Mesendoderm (in vitro differentiated cells): ENCODE data around the gene CENPS. TPM values are rescaled to one million over a fixed set of nuclear protein-coding genes. Genes with fewer than 3 reads are reported as not detected.

Experiments used
- DNase-seq: peaks from one replicate; pipeline ENCODE4 v3.0.0; 2013
- H2AK5ac ChIP-seq: 2 replicates; pipeline ENCODE4 v1.6.1; 2013; ENCODE audit warnings: low read length, inconsistent platforms
- H2BK120ac ChIP-seq: 2 replicates; pipeline ENCODE4 v1.6.1; 2013; ENCODE audit warnings: low read depth, mild to moderate bottlenecking, low read length, moderate library complexity, mixed read lengths
- H2BK15ac ChIP-seq: replicated peaks from 2 replicates; pipeline ENCODE4 v1.6.1; 2013; ENCODE audit warnings: low read depth, mild to moderate bottlenecking, moderate library complexity
- H2BK5ac ChIP-seq: 2 replicates; pipeline ENCODE4 v1.6.1; 2013; ENCODE audit warnings: low read length, inconsistent platforms
- H3K18ac ChIP-seq: 2 replicates; pipeline ENCODE4 v1.6.1; 2013; ENCODE audit warnings: mild to moderate bottlenecking, low read length, mixed read lengths
- H3K23ac ChIP-seq: one replicate; pipeline ENCODE4 v1.6.1; 2013; ENCODE audit warnings: low read length
- H3K27ac ChIP-seq: 2 replicates; pipeline ENCODE4 v1.5.1; 2013; ENCODE audit warnings: low read depth, mild to moderate bottlenecking, inconsistent platforms, low read length, moderate library complexity
- H3K27me3 ChIP-seq: 2 replicates; pipeline ENCODE4 v1.6.1; 2013; ENCODE audit warnings: low read length, control low read depth, mild to moderate bottlenecking, inconsistent platforms; ENCODE audit not compliant: insufficient read depth, poor library complexity
- H3K36me3 ChIP-seq: 2 replicates; pipeline ENCODE4 v1.6.1; 2013; ENCODE audit warnings: low read length, inconsistent platforms; ENCODE audit not compliant: control insufficient read depth, insufficient read depth
- H3K4ac ChIP-seq: one replicate; pipeline ENCODE4 v1.6.1; 2013; ENCODE audit warnings: low read depth, mild to moderate bottlenecking, low read length, moderate library complexity
- H3K4me1 ChIP-seq: 2 replicates; pipeline ENCODE4 v1.6.1; 2013; ENCODE audit warnings: low read depth, low read length, inconsistent platforms; ENCODE audit not compliant: control insufficient read depth
- H3K4me2 ChIP-seq: 2 replicates; pipeline ENCODE4 v1.6.1; 2013; ENCODE audit warnings: low read length
- H3K4me3 ChIP-seq: 2 replicates; pipeline ENCODE4 v1.5.1; 2013; ENCODE audit warnings: mild to moderate bottlenecking, low read length
- H3K56ac ChIP-seq: one replicate; pipeline ENCODE4 v1.6.1; 2013; ENCODE audit warnings: low read length
- H3K79me1 ChIP-seq: 2 replicates; pipeline ENCODE4 v1.6.1; 2013; ENCODE audit warnings: low read length, inconsistent platforms
- H3K79me2 ChIP-seq: 2 replicates; pipeline ENCODE4 v1.6.1; 2013; ENCODE audit warnings: mild to moderate bottlenecking, low read length; ENCODE audit not compliant: control insufficient read depth, insufficient read depth
- H3K9ac ChIP-seq: 2 replicates; pipeline ENCODE4 v1.6.1; 2013; ENCODE audit warnings: low read length, inconsistent platforms
- H4K5ac ChIP-seq: one replicate; pipeline ENCODE4 v1.6.1; 2013; ENCODE audit warnings: low read length
- H4K8ac ChIP-seq: one replicate; pipeline ENCODE4 v1.6.1; 2013; ENCODE audit warnings: low read depth, mild to moderate bottlenecking, control low read depth, low read length, moderate library complexity
- WGBS: extraction: QIAGEN DNeasy Blood & Tissue Kit; methylation state at CpG from one replicate; pipeline ENCODE4 v1.1.7; 2013; ENCODE audit warnings: low lambda C conversion rate, missing lambda C conversion rate; ENCODE audit not compliant: insufficient coverage; ENCODE audit errors: extremely low coverage; 5-methylcytosine and 5-hydroxymethylcytosine counted together
- polyA plus RNA-seq, 2 experiments: library from polyadenylated mRNA; stranded (reverse); fragments of 200-250 nt; gene quantifications; one replicate each; pipeline ENCODE4 v1.2.3, GENCODE V29; 2013

The CENPS gene
- polyA plus RNA-seq (2013, experiment 1 of 2) = 26.1 TPM
- polyA plus RNA-seq (2013, experiment 2 of 2) = 26.1 TPM

DNA sequence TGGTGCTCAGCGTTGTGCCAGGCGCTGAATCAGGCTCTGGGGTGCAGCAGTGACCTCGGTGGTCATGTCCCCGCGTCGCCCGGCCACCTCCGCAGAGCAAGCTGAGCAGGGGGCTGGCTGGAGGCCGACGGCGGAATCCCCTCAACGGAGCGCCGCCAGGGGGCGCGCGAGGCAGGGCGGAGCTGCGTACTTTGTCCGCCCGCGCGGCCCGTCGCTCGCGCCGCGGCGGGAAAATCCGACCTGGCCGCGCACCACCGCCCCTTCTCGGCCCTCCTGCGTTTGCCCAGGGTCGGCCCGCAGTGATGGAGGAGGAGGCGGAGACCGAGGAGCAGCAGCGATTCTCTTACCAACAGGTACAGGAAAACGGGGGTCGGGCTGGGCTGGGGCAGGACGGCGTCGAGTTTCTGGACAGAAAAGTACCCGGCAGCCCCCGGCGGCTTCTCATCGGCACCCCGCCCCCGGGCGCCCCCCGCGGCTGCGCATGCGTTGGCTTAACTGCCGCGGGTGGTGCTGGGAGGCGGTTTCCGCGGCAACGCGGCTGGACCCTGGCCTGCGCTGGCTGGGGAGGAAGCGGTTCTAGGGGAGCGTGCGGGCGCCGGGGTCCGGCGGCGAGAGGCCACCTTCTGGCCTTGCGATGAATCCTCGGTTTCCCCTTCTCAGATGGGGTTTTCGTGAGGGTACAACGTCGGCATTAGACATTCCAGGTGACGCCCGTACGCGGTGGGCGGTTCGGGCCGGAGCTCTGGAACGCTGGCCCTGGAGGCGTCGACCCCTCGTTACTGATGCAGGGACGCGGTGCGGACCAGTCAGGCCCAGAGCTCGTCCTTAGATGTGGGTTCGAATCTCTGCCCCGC, at the start of gene CENPS:
Gene CENPS (plus strand): TSS at position 218 of the 854 bp plus-strand sequence. CDS start 85 bp downstream, at position 303.
- Histone ChIP-seq H3K4me2 (peak within 1 kb of the TSS; percentile 76), H3K56ac (peak within 1 kb of the TSS; percentile 97), H3K18ac (peak within 1 kb of the TSS; percentile 57), H3K23ac (peak within 1 kb of the TSS; percentile 10), H3K4ac (no peak within 1 kb of the TSS), H3K27ac (peak within 1 kb of the TSS; percentile 62), H3K79me2 (no peaks in the 10 kb centered on the region), H2BK120ac (no peak within 1 kb of the TSS), H2AK5ac (peak within 1 kb of the TSS; percentile 6), H3K4me1 (peaks cover 2% of the 10 kb centered on the region), H3K79me1 (no peaks in the 10 kb centered on the region), H3K4me3 (peak within 1 kb of the TSS; percentile 81), H2BK5ac (peak within 1 kb of the TSS; percentile 38), H3K36me3 (peaks cover 1% of the 10 kb centered on the region), H3K27me3 (no peaks in the 10 kb centered on the region), H4K5ac (no peak within 1 kb of the TSS), H4K8ac (no peak within 1 kb of the TSS), H3K9ac (peak within 1 kb of the TSS; percentile 76), H2BK15ac (no peak within 1 kb of the TSS)
- peak; percentile 96 for DNase-seq
- no CpG with 5 or more reads among the region's 95 CpGs for WGBS

DNA sequence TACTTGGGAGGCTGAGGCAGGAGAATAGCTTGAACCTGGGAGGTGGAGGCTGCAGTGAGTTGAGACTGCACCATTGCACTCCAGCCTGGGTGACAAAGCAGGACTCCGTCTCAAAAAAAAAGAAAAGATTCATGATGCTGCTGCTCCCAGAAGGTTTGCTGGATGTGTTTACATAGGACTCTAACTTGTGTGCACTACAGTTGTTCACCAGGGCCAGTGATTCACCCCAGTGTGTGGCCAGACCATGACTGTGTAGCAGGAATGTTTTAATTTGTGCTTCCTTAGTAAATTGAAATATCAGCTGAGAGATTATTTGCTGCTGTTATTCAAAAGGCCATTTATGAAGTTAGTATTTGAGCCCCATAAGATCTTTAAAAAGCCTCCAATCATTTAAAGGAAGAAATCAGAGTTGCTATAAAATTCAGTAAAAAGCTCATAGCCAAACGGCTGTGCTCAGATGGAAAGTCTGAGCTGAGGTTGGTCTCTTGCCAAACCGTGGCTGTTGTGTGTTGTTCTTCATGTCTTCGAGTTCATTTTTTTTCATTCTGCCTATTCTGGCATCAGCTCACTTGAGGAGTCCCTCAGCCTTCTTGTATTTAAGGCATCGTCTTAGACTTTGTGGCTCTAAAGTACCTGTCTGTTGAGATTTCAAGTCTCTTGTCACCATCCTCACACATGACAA, 49.5 kb upstream of the CENPS start:
- H3K79me2 ChIP-seq = no peaks in the 10 kb centered on the region
- no peak overlapping the region for H2BK120ac ChIP-seq
- H3K27me3 ChIP-seq = no peaks in the 10 kb centered on the region
- no peak overlapping the region for H3K18ac ChIP-seq
- no peak overlapping the region for H3K23ac ChIP-seq
- no peak overlapping the region for H3K4me3 ChIP-seq
- no peak overlapping the region for H3K27ac ChIP-seq
- no CpG with 5 or more reads among the region's 5 CpGs for WGBS
- no peak overlapping the region for H2AK5ac ChIP-seq
- peaks cover 4% of the 10 kb centered on the region for H3K36me3 ChIP-seq
- no peak overlapping the region for H2BK5ac ChIP-seq
- H3K9ac ChIP-seq = no peak overlapping the region
- H3K56ac ChIP-seq = no peak overlapping the region
- H3K4me2 ChIP-seq = no peak overlapping the region
- no peaks in the 10 kb centered on the region for H3K4me1 ChIP-seq
- H4K5ac ChIP-seq = no peak overlapping the region
- no peaks in the 10 kb centered on the region for H3K79me1 ChIP-seq
- no peak overlapping the region for H3K4ac ChIP-seq
- no peak for DNase-seq
- H4K8ac ChIP-seq = no peak overlapping the region
- no peak overlapping the region for H2BK15ac ChIP-seq

DNA sequence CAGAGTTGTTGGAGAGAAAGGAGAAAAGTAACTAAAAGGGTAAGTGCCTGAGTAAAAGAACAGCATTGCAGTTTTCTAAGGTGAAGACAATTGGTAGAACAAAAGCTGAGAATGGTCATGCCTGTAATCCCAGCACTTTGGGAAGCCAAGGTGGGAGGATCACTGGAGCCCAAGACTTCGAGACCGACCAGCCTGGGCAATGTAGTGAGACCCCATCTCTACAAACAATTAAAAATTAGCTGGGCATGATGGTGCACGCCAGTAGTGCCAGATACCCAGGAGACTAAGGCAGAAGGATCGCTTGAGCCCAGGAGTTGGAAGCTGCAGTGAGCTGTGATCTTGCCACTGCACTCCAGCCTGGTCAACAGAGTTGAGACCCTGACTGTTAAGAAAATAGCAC, 46.6 kb upstream of the CENPS start:
- no peak overlapping the region for H2AK5ac ChIP-seq
- H3K23ac ChIP-seq = no peak overlapping the region
- WGBS = no CpG with 5 or more reads among the region's 4 CpGs
- no peak overlapping the region for H3K27ac ChIP-seq
- H3K56ac ChIP-seq = no peak overlapping the region
- no peak overlapping the region for H2BK120ac ChIP-seq
- H2BK5ac ChIP-seq = no peak overlapping the region
- no peak overlapping the region for H4K5ac ChIP-seq
- no peak overlapping the region for H3K4me3 ChIP-seq
- H3K9ac ChIP-seq = no peak overlapping the region
- H3K36me3 ChIP-seq = peaks cover 2% of the 10 kb centered on the region
- no peak overlapping the region for H4K8ac ChIP-seq
- no peak overlapping the region for H3K18ac ChIP-seq
- no peak for DNase-seq
- no peaks in the 10 kb centered on the region for H3K4me1 ChIP-seq
- H3K79me1 ChIP-seq = no peaks in the 10 kb centered on the region
- H3K79me2 ChIP-seq = no peaks in the 10 kb centered on the region
- H3K27me3 ChIP-seq = no peaks in the 10 kb centered on the region
- H3K4me2 ChIP-seq = no peak overlapping the region
- H2BK15ac ChIP-seq = no peak overlapping the region
- no peak overlapping the region for H3K4ac ChIP-seq

DNA sequence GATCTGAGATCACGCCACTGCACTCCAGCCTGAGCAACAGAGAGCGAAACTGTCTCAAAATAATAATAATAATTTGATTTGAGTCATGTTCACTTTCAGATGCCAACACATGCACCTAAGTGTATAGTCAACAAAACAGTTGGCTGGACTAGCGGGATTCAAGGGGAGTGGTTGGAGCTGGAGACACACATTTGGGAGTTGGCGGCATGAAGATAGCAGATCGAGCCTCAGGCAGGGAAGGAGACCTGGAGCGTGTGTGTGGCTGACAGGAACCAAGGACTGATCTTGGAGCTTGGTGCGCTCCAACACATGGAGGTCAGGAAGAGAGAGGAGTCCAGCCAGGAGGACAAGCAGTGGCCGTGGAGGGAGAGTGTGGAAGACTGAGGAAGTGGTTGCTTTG, 46.0 kb upstream of the CENPS start:
- no peak overlapping the region for H3K27ac ChIP-seq
- H2BK120ac ChIP-seq = no peak overlapping the region
- H2BK15ac ChIP-seq = no peak overlapping the region
- no peaks in the 10 kb centered on the region for H3K36me3 ChIP-seq
- no peak overlapping the region for H3K4me2 ChIP-seq
- no peak overlapping the region for H3K4ac ChIP-seq
- no peak overlapping the region for H3K18ac ChIP-seq
- WGBS = no CpG with 5 or more reads among the region's 8 CpGs
- no peaks in the 10 kb centered on the region for H3K79me1 ChIP-seq
- no peak overlapping the region for H2AK5ac ChIP-seq
- H3K23ac ChIP-seq = no peak overlapping the region
- H4K8ac ChIP-seq = no peak overlapping the region
- H3K56ac ChIP-seq = no peak overlapping the region
- no peaks in the 10 kb centered on the region for H3K27me3 ChIP-seq
- H3K4me1 ChIP-seq = no peaks in the 10 kb centered on the region
- no peak overlapping the region for H4K5ac ChIP-seq
- no peak overlapping the region for H3K9ac ChIP-seq
- H3K79me2 ChIP-seq = no peaks in the 10 kb centered on the region
- DNase-seq = no peak
- H3K4me3 ChIP-seq = no peak overlapping the region
- H2BK5ac ChIP-seq = no peak overlapping the region

DNA sequence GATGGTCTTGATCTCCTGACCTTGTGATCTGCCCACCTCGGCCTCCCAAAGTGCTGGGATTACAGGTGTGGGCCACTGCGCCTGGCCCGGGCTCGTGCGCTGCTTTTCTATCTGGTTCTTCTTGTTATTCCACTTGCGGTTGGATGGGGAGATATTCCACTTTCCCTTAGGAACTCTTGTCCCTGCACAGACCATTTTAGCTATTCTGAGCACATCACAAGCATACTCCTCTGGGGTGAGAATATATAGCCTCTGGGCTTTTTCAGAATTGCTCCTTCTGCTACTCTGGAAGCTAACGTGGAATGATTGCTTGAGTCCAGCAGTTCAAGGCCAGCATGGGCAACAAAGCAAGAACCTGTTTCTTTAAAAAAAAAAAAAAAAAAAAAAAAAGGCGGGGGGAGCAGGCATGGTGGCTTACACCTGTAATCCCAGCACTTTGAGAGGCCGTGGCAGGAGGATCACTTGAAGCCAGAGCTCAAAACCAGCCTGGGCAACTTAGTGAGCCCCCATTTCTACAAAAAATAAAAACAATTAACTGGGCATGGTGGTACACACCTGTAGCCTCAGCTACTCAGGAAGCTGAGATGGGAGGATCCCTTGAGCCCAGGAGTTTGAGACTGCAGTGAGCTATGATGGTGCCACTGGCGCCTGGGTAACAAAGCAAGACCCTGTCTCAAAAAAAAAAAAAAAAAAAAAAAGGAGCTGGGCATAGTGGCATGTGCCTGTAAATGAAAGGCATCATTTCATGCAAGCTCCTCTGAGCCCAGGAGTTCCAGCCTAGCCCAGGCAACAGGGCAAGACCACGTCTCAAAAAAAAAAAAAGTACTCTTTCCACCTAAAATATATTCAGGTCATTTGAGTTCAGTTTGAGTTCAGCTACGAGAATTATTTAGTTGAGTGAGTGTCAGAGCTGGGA, 43.2 kb upstream of the CENPS start:
- H2BK120ac ChIP-seq = no peak overlapping the region
- no peaks in the 10 kb centered on the region for H3K27me3 ChIP-seq
- no peak overlapping the region for H4K8ac ChIP-seq
- no peak overlapping the region for H2AK5ac ChIP-seq
- H3K18ac ChIP-seq = no peak overlapping the region
- H4K5ac ChIP-seq = no peak overlapping the region
- H3K79me2 ChIP-seq = no peaks in the 10 kb centered on the region
- WGBS = no CpG with 5 or more reads among the region's 12 CpGs
- no peak overlapping the region for H3K56ac ChIP-seq
- no peak for DNase-seq
- no peak overlapping the region for H2BK5ac ChIP-seq
- H3K4me1 ChIP-seq = no peaks in the 10 kb centered on the region
- H2BK15ac ChIP-seq = no peak overlapping the region
- no peak overlapping the region for H3K4me3 ChIP-seq
- H3K23ac ChIP-seq = no peak overlapping the region
- H3K79me1 ChIP-seq = no peaks in the 10 kb centered on the region
- no peaks in the 10 kb centered on the region for H3K36me3 ChIP-seq
- H3K4me2 ChIP-seq = no peak overlapping the region
- H3K27ac ChIP-seq = no peak overlapping the region
- no peak overlapping the region for H3K9ac ChIP-seq
- no peak overlapping the region for H3K4ac ChIP-seq
